NCI-H748 treated with DMSO at 0.1 percent for 48 hours (cell line): ENCODE data around the gene PODXL2.
"Not testable (repeated sequence)": the region's sequence is repeated elsewhere in the genome, so short reads cannot be mapped to it uniquely, and the experiment has no call there.

Experiments
- DNase-seq: peaks from one replicate; lab custom pipeline; 2025; lab: John Stamatoyannopoulos, UW

PODXL2 gene

DNA sequence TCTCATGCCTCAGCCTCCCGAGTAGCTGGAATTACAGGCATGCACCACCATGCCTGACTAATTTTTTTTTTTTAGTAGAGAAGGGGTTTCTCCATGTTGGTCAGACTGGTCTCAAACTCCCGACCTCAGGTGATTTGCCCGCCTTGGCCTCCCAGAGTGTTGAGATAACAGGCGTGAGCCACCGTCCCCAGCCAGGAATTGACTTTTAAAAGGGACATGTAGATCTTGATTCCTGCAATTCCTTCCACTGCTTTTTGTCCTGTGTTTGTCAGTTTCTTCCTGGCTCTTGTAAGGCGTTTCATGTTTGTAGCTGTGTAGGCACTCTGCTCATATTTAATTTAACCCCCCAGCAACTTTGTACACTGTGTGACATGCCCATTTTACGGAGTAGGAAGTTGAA is 23.4 kb upstream of the PODXL2 start:
- DNase-seq: not testable (repeated sequence)

- no peak for DNase-seq
Measured at GRCh38 chr3:127606086-127606805, 22.7 kb upstream of the PODXL2 start.

GRCh38 chr3:127606981-127607595 is 21.9 kb upstream of the PODXL2 start:
- no peak for DNase-seq

DNA sequence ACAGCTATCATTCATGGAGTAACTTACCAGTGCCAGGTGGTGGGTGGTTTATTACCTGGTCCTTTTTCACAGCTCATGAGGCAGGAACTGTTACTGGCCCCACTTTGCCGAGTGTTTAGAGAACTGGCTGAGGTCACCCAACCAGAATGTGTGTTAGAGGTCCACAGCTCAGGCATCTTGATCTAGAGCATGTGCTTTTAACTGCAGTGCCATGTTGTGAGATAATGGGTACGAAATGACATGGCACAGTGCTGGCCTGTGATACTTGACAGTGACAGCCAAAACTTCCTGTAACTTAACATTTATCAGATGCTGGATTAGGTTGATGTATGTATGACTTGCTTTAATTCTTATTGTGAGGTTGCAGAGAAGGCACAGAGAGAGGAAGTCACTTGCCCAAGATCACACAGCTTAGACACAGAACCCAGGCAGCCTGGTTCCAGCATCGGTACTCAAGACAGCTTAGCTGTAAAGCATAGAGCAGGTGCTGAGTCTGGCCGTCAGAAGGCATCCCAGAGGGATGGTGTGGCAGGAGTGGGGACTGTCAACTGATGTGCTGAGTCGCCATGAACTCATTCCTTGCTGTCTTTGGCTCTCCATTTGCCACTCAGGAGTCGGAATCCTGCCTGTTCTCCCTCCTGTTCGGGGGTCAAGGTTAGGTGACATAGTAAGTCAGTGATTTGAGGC is 21.2 kb upstream of the PODXL2 start:
- DNase-seq: no peak

GRCh38 chr3:127608362-127608718 is 20.6 kb upstream of the PODXL2 start:
- DNase-seq: no peak

- no peak for DNase-seq
Measured at GRCh38 chr3:127610105-127610504, 18.9 kb upstream of the PODXL2 start.

DNA sequence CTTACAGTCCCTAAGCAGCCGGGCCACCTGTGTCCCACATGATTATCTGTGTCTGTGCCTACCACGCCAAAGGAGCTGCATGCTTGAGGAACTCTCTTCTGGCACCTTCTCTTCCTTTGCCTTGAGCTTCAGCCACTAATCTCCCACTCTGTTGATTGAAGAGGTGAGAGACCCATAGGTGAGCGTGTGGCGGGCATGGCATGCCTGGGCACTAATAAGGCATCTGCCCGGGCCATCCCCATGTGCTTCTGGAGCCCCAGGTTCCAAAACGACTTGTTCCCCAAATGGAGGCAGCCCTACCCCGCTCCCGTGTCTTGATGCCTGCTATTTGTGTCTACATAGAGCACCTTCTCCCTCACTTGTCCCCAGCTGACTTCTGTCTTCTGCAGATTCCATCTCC is 17.7 kb upstream of the PODXL2 start:
- DNase-seq: no peak

- no peak for DNase-seq
Measured at GRCh38 chr3:127612966-127613365, 16.0 kb upstream of the PODXL2 start.

GRCh38 chr3:127613406-127613805 is 15.6 kb upstream of the PODXL2 start:
- no peak for DNase-seq

- no peak for DNase-seq
Measured at GRCh38 chr3:127614928-127615589, 13.9 kb upstream of the PODXL2 start.

GRCh38 chr3:127615631-127616305 is 13.2 kb upstream of the PODXL2 start:
- no peak for DNase-seq

DNA sequence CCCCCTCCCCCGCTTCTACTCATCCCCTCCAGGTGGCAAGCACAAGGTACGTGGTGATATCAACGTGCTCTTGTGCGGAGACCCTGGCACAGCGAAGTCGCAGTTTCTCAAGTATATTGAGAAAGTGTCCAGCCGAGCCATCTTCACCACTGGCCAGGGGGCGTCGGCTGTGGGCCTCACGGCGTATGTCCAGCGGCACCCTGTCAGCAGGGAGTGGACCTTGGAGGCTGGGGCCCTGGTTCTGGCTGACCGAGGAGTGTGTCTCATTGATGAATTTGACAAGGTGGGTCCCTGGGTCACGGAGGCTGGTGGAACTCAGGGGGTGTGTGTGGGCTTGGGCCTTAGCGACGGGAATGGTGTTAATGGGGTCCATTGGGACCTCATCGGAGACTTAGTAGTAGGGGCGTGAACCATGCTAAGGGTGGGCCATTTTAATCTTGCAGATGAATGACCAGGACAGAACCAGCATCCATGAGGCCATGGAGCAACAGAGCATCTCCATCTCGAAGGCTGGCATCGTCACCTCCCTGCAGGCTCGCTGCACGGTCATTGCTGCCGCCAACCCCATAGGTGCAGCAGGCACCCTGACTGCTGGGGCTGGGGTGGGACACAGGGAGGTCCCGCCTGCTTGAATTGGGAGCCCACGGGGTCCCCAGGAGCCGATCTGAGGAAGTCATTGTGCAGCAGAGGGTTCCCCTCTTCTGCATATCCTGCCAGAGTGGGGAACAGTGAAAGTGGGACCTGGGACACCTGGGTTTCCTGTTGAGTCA is 12.0 kb upstream of the PODXL2 start:
- no peak for DNase-seq

DNA sequence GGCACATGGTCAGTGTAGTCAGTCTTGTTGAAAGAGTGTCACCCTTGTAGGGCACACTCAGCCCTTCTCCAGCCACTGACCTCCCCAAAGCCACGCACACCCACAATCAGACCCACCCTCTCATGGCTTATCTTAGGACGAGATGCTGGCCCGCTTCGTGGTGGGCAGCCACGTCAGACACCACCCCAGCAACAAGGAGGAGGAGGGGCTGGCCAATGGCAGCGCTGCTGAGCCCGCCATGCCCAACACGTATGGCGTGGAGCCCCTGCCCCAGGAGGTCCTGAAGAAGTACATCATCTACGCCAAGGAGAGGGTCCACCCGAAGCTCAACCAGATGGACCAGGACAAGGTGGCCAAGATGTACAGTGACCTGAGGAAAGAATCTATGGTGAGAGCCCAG is 10.1 kb upstream of the PODXL2 start:
- DNase-seq: no peak

GRCh38 chr3:127620637-127621375 is 8.2 kb upstream of the PODXL2 start:
- no peak for DNase-seq

- no peak for DNase-seq
Measured at GRCh38 chr3:127622031-127622430, 7.0 kb upstream of the PODXL2 start.

- no peak for DNase-seq
Measured at GRCh38 chr3:127622772-127623576, 6.0 kb upstream of the PODXL2 start.

GRCh38 chr3:127624063-127624462 is 4.9 kb upstream of the PODXL2 start:
- no peak for DNase-seq

DNA sequence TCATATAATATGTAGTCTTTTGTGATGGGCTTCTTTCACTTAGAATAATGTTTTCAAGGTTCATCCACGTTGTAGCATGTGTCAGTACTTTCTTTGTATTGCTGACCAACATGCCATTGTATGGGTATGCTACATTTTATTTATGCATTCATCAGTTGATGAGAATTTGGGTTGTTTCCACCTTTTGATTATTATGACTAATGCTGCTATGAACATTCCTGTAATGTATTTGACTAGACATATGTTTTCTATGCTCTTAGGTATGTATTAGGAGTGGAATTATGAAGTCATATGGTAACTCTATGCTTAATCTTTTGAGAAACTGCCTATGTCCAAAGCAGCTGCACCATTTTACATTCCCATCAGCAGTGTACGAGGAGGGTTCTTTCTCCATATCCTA is 3.2 kb upstream of the PODXL2 start:
- DNase-seq: no peak

DNA sequence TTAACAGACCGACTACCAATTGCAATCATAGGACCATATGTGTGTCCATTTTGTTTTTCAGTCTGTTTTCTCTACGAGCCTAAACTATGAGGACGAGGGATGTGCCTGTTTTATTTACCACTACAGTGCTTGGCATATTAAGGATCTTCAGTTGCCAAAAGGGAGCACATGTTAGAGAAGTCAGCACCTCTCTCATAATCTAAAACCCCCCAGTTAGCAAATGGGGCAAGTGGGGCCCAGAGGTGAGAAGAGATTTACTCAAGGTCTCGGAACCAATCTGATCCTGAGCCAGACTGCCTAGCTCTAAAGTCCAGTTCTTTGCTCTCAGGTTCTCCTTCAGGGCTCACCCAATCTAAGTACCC is 578 bp upstream of the PODXL2 start:
- no peak for DNase-seq
